Skeletal muscle tissue (tissue), 4 donors: ENCODE measurements around the gene QRFP. TPM values are rescaled to one million over a fixed set of nuclear protein-coding genes. Genes with fewer than 3 reads are reported as not detected.
"Not testable (repeated sequence)": the region's sequence is repeated elsewhere in the genome, so short reads cannot be mapped to it uniquely, and the experiment has no call there.

Source experiments
- H3K27ac ChIP-seq: one replicate; pipeline ENCODE4 v1.7.0; 2013; ENCODE audit warnings: mild to moderate bottlenecking, low read depth, low read length, inconsistent platforms
- H3K27me3 ChIP-seq, 3 donors: one replicate each; pipeline ENCODE4 v1.7.0; 2013; ENCODE audit warnings: low read length in 3 of 3; ENCODE audit not compliant: control insufficient read depth in 3 of 3, insufficient read depth in 3 of 3
- H3K36me3 ChIP-seq, 3 donors: one replicate each; pipeline ENCODE4 v1.7.0; 2013; ENCODE audit warnings: low read length in 3 of 3; ENCODE audit not compliant: control insufficient read depth in 3 of 3, insufficient read depth in 3 of 3
- H3K4me1 ChIP-seq, 3 donors: one replicate each; pipeline ENCODE4 v1.7.0; 2013; ENCODE audit warnings: low read length in 3 of 3, mild to moderate bottlenecking in 3 of 3; ENCODE audit not compliant: control insufficient read depth in 3 of 3, insufficient read depth in 3 of 3
- H3K4me3 ChIP-seq, 3 donors: one replicate each; pipeline ENCODE4 v1.7.0; 2013; ENCODE audit warnings: low read length in 3 of 3
- H3K9ac ChIP-seq, 3 donors: one replicate each; pipeline ENCODE4 v1.7.0; 2013; ENCODE audit warnings: low read length in 3 of 3, mild to moderate bottlenecking in 3 of 3, moderate library complexity in 2 of 3, low read depth in 1 of 3
- H3K9me3 ChIP-seq, 3 donors: one replicate each; pipeline ENCODE4 v1.7.0; 2013; ENCODE audit warnings: low read length in 3 of 3; ENCODE audit not compliant: control insufficient read depth in 3 of 3
- total RNA-seq: library from RNA; depleted of rRNA; stranded (reverse); fragments of >200 nt; gene quantifications from one replicate; pipeline ENCODE4 v1.2.3, GENCODE V29; 2014
- donor health status: Osteomylitis.

Gene QRFP
- total RNA-seq, 1 donor from 2014 or later = not detected

DNA sequence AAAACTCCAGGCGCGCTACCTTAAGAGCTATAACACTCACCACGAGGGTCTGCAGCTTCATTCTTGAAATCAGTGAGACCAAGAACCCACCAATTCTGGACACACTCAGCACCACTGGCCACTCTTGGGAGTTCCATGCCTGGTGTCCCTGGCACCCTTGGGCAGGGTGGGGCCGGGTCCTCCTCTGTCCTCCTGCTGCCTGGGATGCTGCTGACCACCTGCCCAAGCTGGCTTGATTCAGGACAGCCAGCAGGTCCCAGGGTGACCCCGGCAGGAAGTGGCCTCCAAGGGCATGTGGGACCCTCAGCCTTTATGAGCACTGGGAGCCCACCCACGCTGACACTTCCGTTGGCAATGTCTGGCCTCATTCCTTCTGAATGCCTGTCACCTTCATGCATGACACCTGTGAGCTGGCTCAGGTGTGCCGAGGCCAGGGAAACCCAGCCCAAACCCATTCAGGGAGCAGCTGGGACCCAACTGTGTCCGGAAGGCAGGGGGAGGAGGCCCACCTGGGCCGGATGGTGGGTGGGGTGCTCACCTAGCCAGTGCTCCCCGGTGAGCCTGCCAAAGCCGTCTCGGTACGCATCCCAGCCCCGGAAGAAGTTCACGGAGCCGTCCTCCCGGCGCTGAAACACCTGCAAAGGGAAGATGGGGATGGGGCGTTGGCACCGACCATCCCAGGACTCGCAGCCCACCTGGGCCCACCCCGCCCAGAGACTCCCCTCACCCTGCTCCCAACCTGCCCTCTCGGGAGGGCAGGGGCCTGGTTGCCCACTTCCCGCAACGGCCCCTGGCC, 14.8 kb upstream of the QRFP start:
- H3K27me3 ChIP-seq = peaks cover 26 to 50% (median 42%) of the 10 kb centered on the region in 3 donors
- H3K36me3 ChIP-seq = no peaks in the 10 kb centered on the region
- H3K4me1 ChIP-seq = peaks cover 0 to 4% (median 2%) of the 10 kb centered on the region in 3 donors
- no peak overlapping the region for H3K27ac ChIP-seq
- no peak overlapping the region for H3K4me3 ChIP-seq
- no peaks in the 10 kb centered on the region for H3K9me3 ChIP-seq
- no peak overlapping the region for H3K9ac ChIP-seq

DNA sequence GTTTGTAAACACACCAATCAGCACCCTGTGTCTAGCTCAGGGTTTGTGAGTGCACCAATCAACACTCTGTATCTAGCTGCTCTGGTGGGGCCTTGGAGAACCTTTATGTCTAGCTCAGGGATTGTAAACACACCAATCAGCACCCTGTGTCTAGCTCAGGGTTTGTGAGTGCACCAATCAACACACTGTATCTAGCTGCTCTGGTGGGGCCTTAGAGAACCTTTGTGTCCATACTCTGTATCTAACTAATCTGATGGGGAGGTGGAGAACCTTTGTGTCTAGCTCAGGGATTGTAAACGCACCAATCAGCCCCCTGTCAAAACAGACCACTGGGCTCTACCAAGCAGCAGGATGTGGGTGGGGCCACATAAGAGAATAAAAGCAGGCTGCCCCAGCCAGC, 14.1 kb upstream of the QRFP start:
- H3K27me3 ChIP-seq = peaks cover 19 to 52% (median 38%) of the 10 kb centered on the region in 3 donors
- not testable (repeated sequence) for H3K9ac ChIP-seq, H3K4me1 ChIP-seq, H3K9me3 ChIP-seq, H3K4me3 ChIP-seq, H3K36me3 ChIP-seq, H3K27ac ChIP-seq

DNA sequence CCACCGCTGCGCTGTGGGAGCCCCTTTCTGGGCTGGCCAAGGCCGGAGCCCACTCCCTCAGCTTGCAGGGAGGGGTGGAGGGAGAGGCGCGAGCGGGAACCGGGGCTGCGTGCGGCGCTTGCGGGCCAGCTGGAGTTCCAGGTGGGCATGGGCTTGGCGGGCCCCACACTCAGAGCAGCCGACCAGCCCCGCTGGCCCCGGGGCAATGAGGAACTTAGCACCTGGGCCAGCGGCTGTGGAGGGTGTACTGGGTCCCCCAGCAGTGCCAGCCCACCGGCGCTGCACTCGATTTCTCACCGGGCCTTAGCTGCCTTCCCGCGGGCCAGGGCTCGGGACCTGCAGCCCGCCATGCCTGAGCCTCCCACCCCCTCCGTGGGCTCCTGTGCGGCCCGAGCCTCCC, 13.4 kb upstream of the QRFP start:
- H3K4me3 ChIP-seq = not testable (repeated sequence)

DNA sequence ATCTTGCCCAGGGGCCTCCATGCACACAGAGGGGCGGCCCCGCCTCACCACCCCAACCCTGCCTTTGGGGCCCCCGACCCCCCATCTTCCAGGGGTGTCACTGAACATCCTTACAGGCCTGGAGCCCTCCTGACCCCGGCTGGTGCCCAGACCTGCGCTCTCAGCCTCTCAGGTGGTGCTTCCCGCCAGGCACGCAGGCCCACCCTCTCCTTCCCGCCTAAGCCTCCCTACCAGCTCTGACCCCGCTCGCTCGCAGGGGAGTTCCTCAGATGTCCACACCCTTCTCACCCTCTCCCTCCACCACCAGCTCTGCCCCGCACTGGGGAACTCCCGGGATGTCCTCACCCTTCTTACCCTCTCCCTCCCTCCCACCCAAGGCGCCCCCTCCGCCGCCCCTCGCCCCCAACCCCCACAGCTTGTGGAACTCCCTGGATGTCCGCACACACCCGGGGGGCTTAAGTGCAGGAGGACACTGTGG, 12.3 kb upstream of the QRFP start:
- H3K36me3 ChIP-seq = no peaks in the 10 kb centered on the region
- H3K27ac ChIP-seq = no peak overlapping the region
- H3K4me3 ChIP-seq = no peak overlapping the region
- H3K4me1 ChIP-seq = peaks cover 0 to 4% (median 0%) of the 10 kb centered on the region in 3 donors
- H3K9ac ChIP-seq = no peak overlapping the region
- H3K9me3 ChIP-seq = no peaks in the 10 kb centered on the region
- H3K27me3 ChIP-seq = peaks cover 16 to 50% (median 33%) of the 10 kb centered on the region in 3 donors

More for the DNA sequence above, 13.4 kb upstream of the QRFP start:
- H3K27ac ChIP-seq, H3K9ac ChIP-seq, H3K4me1 ChIP-seq, H3K9me3 ChIP-seq, H3K36me3 ChIP-seq: not testable (repeated sequence)
- H3K27me3 ChIP-seq = peaks cover 19 to 55% (median 40%) of the 10 kb centered on the region in 3 donors

DNA sequence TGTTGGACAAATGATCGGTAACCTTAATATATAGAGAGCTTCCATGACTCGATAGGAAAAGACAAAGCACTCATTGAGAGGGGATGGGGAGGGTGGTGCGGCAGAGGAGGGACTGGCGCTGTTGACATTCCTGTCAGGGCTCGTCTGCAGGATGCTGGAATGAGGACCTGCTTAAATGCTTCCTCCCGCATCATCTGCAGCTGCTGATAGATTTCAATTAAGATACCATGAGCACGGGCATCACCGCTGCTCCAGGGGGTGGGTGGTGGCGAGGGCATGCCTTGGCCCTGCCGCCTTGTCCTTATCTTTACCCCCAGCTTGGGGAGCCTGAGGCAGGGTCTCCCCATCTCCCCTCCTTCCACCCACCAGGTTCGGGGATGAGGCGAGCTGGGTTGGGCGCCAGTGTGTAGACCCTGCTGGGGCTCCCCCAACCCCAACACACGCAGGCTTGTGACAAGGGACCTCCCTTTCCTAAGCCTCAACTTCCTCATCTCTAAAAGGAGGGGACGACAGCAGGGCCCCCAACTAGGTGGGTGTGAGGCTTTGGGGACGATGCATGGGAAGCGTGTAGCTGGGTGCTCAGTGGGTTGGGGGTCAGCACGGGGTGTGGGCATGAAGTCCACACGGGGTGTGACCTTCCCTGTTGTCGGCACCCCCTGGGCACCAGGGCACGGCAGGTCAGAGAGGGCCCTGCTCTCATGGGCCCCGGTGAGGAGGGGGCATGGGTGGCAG, 11.7 kb upstream of the QRFP start:
- Histone ChIP-seq H3K36me3 (no peaks in the 10 kb centered on the region), H3K4me3 (no peak overlapping the region), H3K4me1 (peaks cover 0 to 2% (median 0%) of the 10 kb centered on the region in 3 donors), H3K9ac (no peak overlapping the region), H3K9me3 (no peaks in the 10 kb centered on the region), H3K27ac (no peak overlapping the region), H3K27me3 (peaks cover 17 to 50% (median 32%) of the 10 kb centered on the region in 3 donors)

DNA sequence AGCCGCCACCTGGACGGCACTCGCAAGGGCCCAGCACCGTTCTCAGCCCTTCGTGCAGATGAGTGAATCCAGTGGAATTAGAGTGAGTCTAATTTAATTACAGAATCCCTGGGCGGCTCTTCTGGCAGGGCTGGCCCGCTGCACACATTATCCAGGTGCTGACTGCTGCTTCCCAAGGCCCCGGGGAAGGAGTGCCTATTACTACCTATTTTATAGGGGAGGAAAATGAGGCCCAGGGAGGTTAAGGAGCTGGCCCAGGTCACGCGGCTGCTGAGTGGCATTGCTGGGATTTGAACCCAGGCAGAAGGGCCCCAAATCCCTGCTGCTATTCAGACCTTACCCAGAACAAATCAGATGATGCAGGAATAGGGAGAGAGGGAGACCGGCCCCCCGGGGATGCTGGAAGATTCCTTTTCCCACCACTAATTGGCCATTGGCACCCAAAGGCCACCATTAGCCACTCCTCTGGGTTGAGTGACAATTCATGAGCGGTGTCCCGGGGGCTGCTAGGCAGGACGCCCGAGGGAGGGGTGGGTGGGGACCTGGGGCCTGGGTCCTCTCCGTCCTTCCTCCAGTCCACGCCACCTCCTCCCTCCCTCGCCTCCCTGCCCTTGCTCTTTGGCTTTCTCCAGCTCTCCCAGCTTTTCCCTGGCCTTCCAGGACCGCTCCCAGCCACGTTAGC, 10.3 kb upstream of the QRFP start:
- Histone ChIP-seq H3K4me1 (no peaks in the 10 kb centered on the region), H3K27me3 (peaks cover 29 to 61% (median 43%) of the 10 kb centered on the region in 3 donors), H3K4me3 (no peak overlapping the region), H3K27ac (no peak overlapping the region), H3K9me3 (no peaks in the 10 kb centered on the region), H3K36me3 (no peaks in the 10 kb centered on the region), H3K9ac (no peak overlapping the region)

DNA sequence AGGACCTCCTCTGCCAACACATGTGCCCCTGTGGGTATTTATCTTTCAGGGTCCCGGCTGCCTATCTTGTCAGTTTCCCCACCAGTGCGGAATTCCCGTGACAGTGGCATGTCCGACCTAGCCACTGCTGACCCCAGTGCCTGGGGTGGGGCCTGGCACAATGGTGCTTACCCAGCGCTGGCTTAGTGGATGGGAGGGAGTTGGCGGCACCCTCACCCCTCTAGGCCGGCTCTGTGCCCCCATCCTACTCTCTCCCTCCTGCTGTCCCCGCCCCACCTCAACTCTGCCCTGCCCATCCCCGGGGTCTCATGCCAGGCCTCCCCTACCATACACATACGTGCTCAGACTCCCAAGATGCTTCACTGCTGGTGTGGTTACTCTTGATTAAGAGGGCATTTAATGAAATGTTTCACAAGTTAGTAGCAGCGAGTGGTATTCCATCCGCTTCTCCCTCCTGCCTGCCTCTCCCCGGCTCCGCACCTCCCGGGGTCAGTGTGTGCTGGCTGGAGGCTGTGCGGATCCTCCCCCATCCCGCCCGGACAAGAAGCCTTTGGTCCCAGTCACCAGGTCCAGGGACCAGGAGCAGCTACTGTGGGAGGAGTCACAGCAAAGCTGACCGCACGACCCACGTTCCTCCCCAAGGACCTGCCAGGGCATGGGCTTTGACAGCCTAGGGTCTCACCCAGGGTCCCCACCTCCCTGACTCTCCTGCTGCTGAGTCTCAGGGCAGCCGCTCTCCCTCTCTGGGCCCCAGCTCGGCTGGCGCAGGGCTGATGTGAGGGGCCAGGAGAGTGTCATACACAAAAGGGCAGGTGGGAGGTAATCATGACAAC, 9.5 kb upstream of the QRFP start:
- H3K27me3 ChIP-seq = peaks cover 30 to 62% (median 44%) of the 10 kb centered on the region in 3 donors
- no peaks in the 10 kb centered on the region for H3K9me3 ChIP-seq
- H3K9ac ChIP-seq = no peak overlapping the region
- no peak overlapping the region for H3K27ac ChIP-seq
- no peaks in the 10 kb centered on the region for H3K36me3 ChIP-seq
- H3K4me1 ChIP-seq = no peaks in the 10 kb centered on the region
- H3K4me3 ChIP-seq = no peak overlapping the region

DNA sequence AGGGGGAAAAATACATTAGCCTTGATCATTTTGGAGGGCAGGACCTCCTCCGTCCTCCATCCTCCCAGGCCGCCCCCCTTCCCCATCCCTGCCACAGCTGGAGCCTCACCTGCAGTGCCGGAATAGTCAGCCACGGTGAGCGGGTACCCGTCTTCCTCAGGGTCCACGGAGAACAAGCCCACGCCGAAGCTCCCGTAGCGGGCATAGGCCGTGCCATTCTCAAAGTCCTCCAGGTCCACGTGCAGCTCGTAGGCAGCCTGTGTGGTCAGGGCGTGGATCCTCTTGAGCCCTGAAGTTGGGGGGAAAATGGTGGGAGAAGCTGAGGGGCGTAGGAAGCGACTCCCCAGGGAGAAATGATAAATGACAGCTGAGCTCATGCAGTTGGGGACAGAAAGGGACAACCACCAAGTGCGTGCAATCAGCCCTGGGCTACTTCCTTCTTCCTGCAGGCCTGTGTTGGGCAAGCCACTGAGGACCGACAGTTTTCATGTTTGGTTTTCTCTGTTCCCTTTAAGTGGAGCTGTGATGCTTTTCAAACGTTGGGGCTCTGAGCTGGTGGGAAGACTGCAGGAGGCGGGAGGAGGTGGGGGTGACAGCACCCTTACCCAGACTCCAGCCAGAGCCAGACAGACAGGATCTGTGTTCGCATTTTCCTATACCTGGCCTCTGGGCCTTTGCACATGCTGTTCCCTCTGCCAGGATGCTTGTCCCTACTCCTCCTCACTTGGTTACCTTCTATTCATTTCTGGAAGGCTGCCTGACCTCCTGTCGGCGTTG, 8.7 kb upstream of the QRFP start:
- Histone ChIP-seq H3K36me3 (no peaks in the 10 kb centered on the region), H3K27me3 (peaks cover 38 to 66% (median 52%) of the 10 kb centered on the region in 3 donors), H3K27ac (no peak overlapping the region), H3K4me3 (no peak overlapping the region), H3K4me1 (no peaks in the 10 kb centered on the region), H3K9me3 (no peaks in the 10 kb centered on the region), H3K9ac (no peak overlapping the region)
